ENCODE measurements around the gene SAMD8.

The SAMD8 gene

GRCh38 chr10:75073442-75073841 is 38.0 kb upstream of the SAMD8 start:
- no peak for TF ChIP-seq CTCF (IDR thresholded peaks at IDR 0.05; ENCODE audit: insufficient read depth, low read length, poor library complexity, severe bottlenecking)
- Histone ChIP-seq H3K36me3 (ENCODE audit: low read length) (no peaks in the 10 kb centered on the region), H3K4me3 (ENCODE audit: insufficient read depth, low read length, poor library complexity, severe bottlenecking) (no peak overlapping the region), H3K27me3 (ENCODE audit: low read length) (no peaks in the 10 kb centered on the region), H3K9me2 (replicated peaks; ENCODE audit: insufficient read depth, low read length) (no peaks in the 10 kb centered on the region), H3K79me2 (ENCODE audit: insufficient read depth, low read length) (no peaks in the 10 kb centered on the region), H3K27ac (ENCODE audit: low read depth, low read length) (no peak overlapping the region), H3K9ac (ENCODE audit: low read length) (no peak overlapping the region), H3K9me3 (ENCODE audit: insufficient read depth, low read length) (no peaks in the 10 kb centered on the region), H2AFZ (ENCODE audit: low read depth, low read length, severe bottlenecking) (no peak overlapping the region), H4K20me1 (ENCODE audit: low read depth, low read length) (no peaks in the 10 kb centered on the region), H3F3A (ENCODE audit: insufficient read depth) (no peaks in the 10 kb centered on the region), H3K4me2 (ENCODE audit: low read depth, low read length, poor library complexity, severe bottlenecking) (no peak overlapping the region)

- Histone ChIP-seq H3K9me2 (replicated peaks; ENCODE audit: insufficient read depth, low read length) (no peaks in the 10 kb centered on the region), H3K9me3 (ENCODE audit: insufficient read depth, low read length) (no peaks in the 10 kb centered on the region), H3F3A (ENCODE audit: insufficient read depth) (no peaks in the 10 kb centered on the region), H3K36me3 (ENCODE audit: low read length) (no peaks in the 10 kb centered on the region), H3K27me3 (ENCODE audit: low read length) (no peaks in the 10 kb centered on the region), H3K79me2 (ENCODE audit: insufficient read depth, low read length) (no peaks in the 10 kb centered on the region), H3K4me3 (ENCODE audit: insufficient read depth, low read length, poor library complexity, severe bottlenecking) (no peak overlapping the region), H3K4me2 (ENCODE audit: low read depth, low read length, poor library complexity, severe bottlenecking) (no peak overlapping the region), H3K27ac (ENCODE audit: low read depth, low read length) (no peak overlapping the region), H4K20me1 (ENCODE audit: low read depth, low read length) (no peaks in the 10 kb centered on the region), H3K9ac (ENCODE audit: low read length) (no peak overlapping the region), H2AFZ (ENCODE audit: low read depth, low read length, severe bottlenecking) (no peak overlapping the region)
- no peak for TF ChIP-seq CTCF (IDR thresholded peaks at IDR 0.05; ENCODE audit: insufficient read depth, low read length, poor library complexity, severe bottlenecking)
- TF ChIP-seq EZH2phosphoT487 (conservative IDR thresholded peaks at IDR 0.05; ENCODE audit: low read length) = no peak
Measured at GRCh38 chr10:75074711-75075445, 36.6 kb upstream of the SAMD8 start.

- H3K79me2 ChIP-seq (ENCODE audit: insufficient read depth, low read length) = no peaks in the 10 kb centered on the region
- no peak overlapping the region for H2AFZ ChIP-seq (ENCODE audit: low read depth, low read length, severe bottlenecking)
- H3K4me2 ChIP-seq (ENCODE audit: low read depth, low read length, poor library complexity, severe bottlenecking) = no peak overlapping the region
- H3K27me3 ChIP-seq (ENCODE audit: low read length) = no peaks in the 10 kb centered on the region
- no peaks in the 10 kb centered on the region for H3F3A ChIP-seq (ENCODE audit: insufficient read depth)
- H3K9me3 ChIP-seq (ENCODE audit: insufficient read depth, low read length) = no peaks in the 10 kb centered on the region
- no peaks in the 10 kb centered on the region for H3K36me3 ChIP-seq (ENCODE audit: low read length)
- no peaks in the 10 kb centered on the region for H3K9me2 ChIP-seq (replicated peaks; ENCODE audit: insufficient read depth, low read length)
- H4K20me1 ChIP-seq (ENCODE audit: low read depth, low read length) = no peaks in the 10 kb centered on the region
- TF ChIP-seq EZH2phosphoT487 (conservative IDR thresholded peaks at IDR 0.05; ENCODE audit: low read length) (no peak), CTCF (IDR thresholded peaks at IDR 0.05; ENCODE audit: insufficient read depth, low read length, poor library complexity, severe bottlenecking) (no peak)
- no peak overlapping the region for H3K27ac ChIP-seq (ENCODE audit: low read depth, low read length)
- H3K9ac ChIP-seq (ENCODE audit: low read length) = no peak overlapping the region
- no peak overlapping the region for H3K4me3 ChIP-seq (ENCODE audit: insufficient read depth, low read length, poor library complexity, severe bottlenecking)
Measured at GRCh38 chr10:75076348-75076747, 35.1 kb upstream of the SAMD8 start.
